ENCODE measurements around the gene OBSCN. TPM values are rescaled to one million over a fixed set of nuclear protein-coding genes. Genes with fewer than 3 reads are reported as not detected.

The OBSCN gene
- total RNA-seq, 2 experiments from 2014 or later, result 80.8 to 82.2 TPM

DNA sequence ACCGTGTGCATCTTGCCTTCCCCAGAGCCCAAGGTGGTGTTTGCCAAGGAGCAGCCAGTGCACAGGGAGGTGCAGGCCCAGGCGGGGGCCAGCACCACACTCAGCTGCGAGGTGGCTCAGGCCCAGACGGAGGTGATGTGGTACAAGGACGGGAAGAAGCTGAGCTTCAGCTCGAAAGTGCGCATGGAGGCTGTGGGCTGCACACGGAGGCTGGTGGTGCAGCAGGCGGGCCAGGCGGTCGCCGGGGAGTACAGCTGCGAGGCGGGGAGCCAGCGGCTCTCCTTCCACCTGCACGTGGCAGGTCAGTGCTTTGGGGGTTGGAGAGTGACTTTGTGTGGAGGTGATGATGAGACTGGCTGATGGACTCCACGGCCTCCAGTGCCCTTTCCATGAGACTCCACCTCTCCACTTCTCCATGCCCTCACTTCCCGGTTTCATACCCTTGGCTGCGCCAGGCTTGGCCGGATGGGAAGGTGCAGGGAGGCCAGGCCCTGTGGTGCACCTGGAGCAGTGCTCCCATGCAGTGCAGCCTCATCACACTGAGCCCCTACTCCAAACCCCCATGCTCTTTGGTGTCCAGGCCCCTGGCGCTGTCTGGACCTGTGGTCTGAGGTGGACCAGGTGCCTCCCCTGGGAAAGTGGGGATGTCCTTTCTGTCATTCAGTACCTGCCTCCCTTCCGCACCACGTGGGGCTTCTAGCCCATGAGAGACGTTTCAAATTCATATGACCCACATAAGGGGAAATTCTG, 49.0 kb downstream of the OBSCN start:
- H3K36me3 Mint-ChIP-seq (ENCODE audit: low read depth), result peaks cover 89% of the 10 kb centered on the region

DNA sequence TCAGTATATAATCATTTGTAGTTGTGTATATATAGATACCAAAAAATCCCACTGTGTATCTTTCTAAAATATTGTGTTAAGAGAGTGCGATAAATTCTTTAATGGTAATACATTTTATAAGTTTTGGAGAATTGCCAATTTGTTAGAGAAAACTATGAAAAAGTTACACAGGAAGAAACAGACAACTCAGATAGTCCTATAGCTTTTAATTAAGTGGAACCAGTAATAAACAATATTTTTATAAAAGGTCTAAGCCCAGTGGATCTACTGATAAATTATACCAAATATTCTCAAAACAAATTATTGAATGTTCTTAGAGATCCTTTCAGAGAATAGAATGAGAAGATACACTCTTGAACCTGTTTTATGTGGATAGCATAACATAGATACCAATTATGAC, 50.6 kb downstream of the OBSCN start:
- intact Hi-C loops (cut with DNase I, micrococcal nuclease), result no loop called here
- H3K36me3 Mint-ChIP-seq (ENCODE audit: low read depth), result peaks cover 87% of the 10 kb centered on the region
- DNase-seq (no peak), ATAC-seq (ENCODE audit: poor library complexity) (no peak)
- TF ChIP-seq, protein P1, sequence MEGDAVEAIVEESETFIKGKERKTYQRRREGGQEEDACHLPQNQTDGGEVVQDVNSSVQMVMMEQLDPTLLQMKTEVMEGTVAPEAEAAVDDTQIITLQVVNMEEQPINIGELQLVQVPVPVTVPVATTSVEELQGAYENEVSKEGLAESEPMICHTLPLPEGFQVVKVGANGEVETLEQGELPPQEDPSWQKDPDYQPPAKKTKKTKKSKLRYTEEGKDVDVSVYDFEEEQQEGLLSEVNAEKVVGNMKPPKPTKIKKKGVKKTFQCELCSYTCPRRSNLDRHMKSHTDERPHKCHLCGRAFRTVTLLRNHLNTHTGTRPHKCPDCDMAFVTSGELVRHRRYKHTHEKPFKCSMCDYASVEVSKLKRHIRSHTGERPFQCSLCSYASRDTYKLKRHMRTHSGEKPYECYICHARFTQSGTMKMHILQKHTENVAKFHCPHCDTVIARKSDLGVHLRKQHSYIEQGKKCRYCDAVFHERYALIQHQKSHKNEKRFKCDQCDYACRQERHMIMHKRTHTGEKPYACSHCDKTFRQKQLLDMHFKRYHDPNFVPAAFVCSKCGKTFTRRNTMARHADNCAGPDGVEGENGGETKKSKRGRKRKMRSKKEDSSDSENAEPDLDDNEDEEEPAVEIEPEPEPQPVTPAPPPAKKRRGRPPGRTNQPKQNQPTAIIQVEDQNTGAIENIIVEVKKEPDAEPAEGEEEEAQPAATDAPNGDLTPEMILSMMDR (IDR thresholded peaks at IDR 0.05), result no peak
- no peaks in the 10 kb centered on the region for H3K9me3 Mint-ChIP-seq
- H3K27me3 ChIP-seq (ENCODE audit: control insufficient read depth in 1 of 2, insufficient read depth in 2 of 2, low read length in 2 of 2), result no peaks in the 10 kb centered on the region
- H3K27ac Mint-ChIP-seq, result no peak overlapping the region
- H3K27ac ChIP-seq (ENCODE audit: low read depth in 1 of 2, low read length in 2 of 2), result no peak overlapping the region
- H3K4me1 ChIP-seq (ENCODE audit: insufficient read depth, low read length), result no peaks in the 10 kb centered on the region
- ChIA-PET POLR2A (no interaction called here), CTCF (interaction anchor here (0.6 kb wide), 1 partner anchor 814 kb away, joined by 3 read pairs; no protein-coding TSS in a partner anchor)
- H3K36me3 ChIP-seq (ENCODE audit: insufficient read depth, low read length), result peaks cover 3% of the 10 kb centered on the region
- no peaks in the 10 kb centered on the region for H3K27me3 Mint-ChIP-seq
- peaks cover 4 to 9% of the 10 kb centered on the region in 2 experiments for H3K9me3 ChIP-seq (ENCODE audit: control insufficient read depth in 1 of 2, insufficient read depth in 1 of 2, low read length in 2 of 2)
- H3K4me1 Mint-ChIP-seq (ENCODE audit: low read depth), result no peaks in the 10 kb centered on the region
- no peak overlapping the region for H3K4me3 Mint-ChIP-seq
- H3K4me3 ChIP-seq (ENCODE audit: low read length), result no peak overlapping the region

More for the DNA sequence above, 49.0 kb downstream of the OBSCN start:
- no peak for ATAC-seq (ENCODE audit: poor library complexity)
- Histone ChIP-seq H3K27ac (ENCODE audit: low read depth in 1 of 2, low read length in 2 of 2) (no peak overlapping the region), H3K4me3 (ENCODE audit: low read length) (no peak overlapping the region), H3K27me3 (ENCODE audit: control insufficient read depth in 1 of 2, insufficient read depth in 2 of 2, low read length in 2 of 2) (no peaks in the 10 kb centered on the region), H3K9me3 (ENCODE audit: control insufficient read depth in 1 of 2, insufficient read depth in 1 of 2, low read length in 2 of 2) (peaks cover 4 to 9% of the 10 kb centered on the region in 2 experiments), H3K4me1 (ENCODE audit: insufficient read depth, low read length) (no peaks in the 10 kb centered on the region), H3K36me3 (ENCODE audit: insufficient read depth, low read length) (peaks cover 3% of the 10 kb centered on the region)
- Mint-ChIP-seq H3K9me3 (no peaks in the 10 kb centered on the region), H3K27me3 (no peaks in the 10 kb centered on the region), H3K27ac (no peak overlapping the region), H3K4me1 (ENCODE audit: low read depth) (no peaks in the 10 kb centered on the region), H3K4me3 (no peak overlapping the region)
- DNase-seq, result no peak
- CTCF ChIA-PET, result no interaction called here
- intact Hi-C loops (cut with DNase I, micrococcal nuclease), result no loop called here
- POLR2A ChIA-PET, result no interaction called here
- TF ChIP-seq, protein P1 (IDR thresholded peaks at IDR 0.05), result no peak

DNA sequence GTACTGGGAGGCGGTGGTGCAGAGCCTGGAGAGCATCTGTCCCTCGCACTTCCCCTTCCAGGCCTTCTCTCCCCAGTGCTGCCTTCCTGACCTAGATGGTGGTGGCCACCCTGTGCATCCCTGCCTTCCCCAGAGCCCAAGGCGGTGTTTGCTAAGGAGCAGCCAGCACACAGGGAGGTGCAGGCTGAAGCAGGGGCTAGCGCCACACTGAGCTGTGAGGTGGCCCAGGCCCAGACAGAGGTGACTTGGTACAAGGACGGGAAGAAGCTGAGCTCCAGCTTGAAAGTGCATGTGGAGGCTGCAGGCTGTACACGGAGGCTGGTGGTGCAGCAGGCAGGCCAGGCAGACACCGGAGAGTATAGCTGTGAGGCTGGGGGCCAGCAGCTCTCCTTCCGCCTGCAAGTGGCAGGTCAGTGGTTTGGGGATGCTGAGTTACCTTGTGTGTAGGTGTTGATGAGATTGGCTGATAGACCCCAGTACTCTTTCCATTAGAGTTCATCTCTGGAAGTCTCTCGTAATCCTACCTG, 51.6 kb downstream of the OBSCN start:
- TF ChIP-seq, protein P1 (IDR thresholded peaks at IDR 0.05), result no peak
- H3K27ac Mint-ChIP-seq, result no peak overlapping the region
- H3K9me3 ChIP-seq (ENCODE audit: control insufficient read depth in 1 of 2, insufficient read depth in 1 of 2, low read length in 2 of 2), result peaks cover 4 to 9% of the 10 kb centered on the region in 2 experiments
- no peak overlapping the region for H3K27ac ChIP-seq (ENCODE audit: low read depth in 1 of 2, low read length in 2 of 2)
- peaks cover 78% of the 10 kb centered on the region for H3K36me3 Mint-ChIP-seq (ENCODE audit: low read depth)
- ChIA-PET POLR2A (no interaction called here), CTCF (no interaction called here)
- H3K27me3 ChIP-seq (ENCODE audit: control insufficient read depth in 1 of 2, insufficient read depth in 2 of 2, low read length in 2 of 2), result no peaks in the 10 kb centered on the region
- H3K36me3 ChIP-seq (ENCODE audit: insufficient read depth, low read length), result peaks cover 3% of the 10 kb centered on the region
- H3K27me3 Mint-ChIP-seq, result no peaks in the 10 kb centered on the region
- H3K4me1 ChIP-seq (ENCODE audit: insufficient read depth, low read length), result no peaks in the 10 kb centered on the region
- no peak overlapping the region for H3K4me3 Mint-ChIP-seq
- ATAC-seq (ENCODE audit: poor library complexity) (no peak), DNase-seq (no peak)
- H3K4me1 Mint-ChIP-seq (ENCODE audit: low read depth), result no peaks in the 10 kb centered on the region
- H3K4me3 ChIP-seq (ENCODE audit: low read length), result no peak overlapping the region
- H3K9me3 Mint-ChIP-seq, result no peaks in the 10 kb centered on the region
- intact Hi-C loops (cut with DNase I, micrococcal nuclease), result no loop called here
